HepG2 (cell line): ENCODE measurements around the gene LDB2.

ENCODE experiments used
- CTCF ChIP-seq: sonication (generic); formaldehyde crosslinking; IDR thresholded peaks from 2 replicates; pipeline ENCODE4 v1.5.0; 2020; ENCODE audit warnings: mild to moderate bottlenecking, missing genetic modification reagents, moderate library complexity
- DRAP1 ChIP-seq: IDR thresholded peaks from 2 replicates; pipeline ENCODE4 v1.6.1; 2016; ENCODE audit warnings: missing genetic modification reagents, missing compliant biosample characterization
- HCFC1 ChIP-seq: fragments of 150-350 bp; IDR thresholded peaks from 2 replicates; pipeline ENCODE4 v1.6.1; 2014; ENCODE audit warnings: low read depth, low read length
- MAX ChIP-seq: IDR thresholded peaks from 2 replicates; pipeline ENCODE4 v1.6.1; 2012; ENCODE audit warnings: inconsistent platforms
- MTF1 ChIP-seq: sonication (generic); formaldehyde crosslinking; IDR thresholded peaks from 2 replicates; pipeline ENCODE4 v1.5.0; 2020; ENCODE audit warnings: missing genetic modification reagents
- RELA ChIP-seq: sonication (generic); formaldehyde crosslinking; IDR thresholded peaks from 2 replicates; pipeline ENCODE4 v1.4.0; 2020; ENCODE audit warnings: missing genetic modification reagents
- RFX1 ChIP-seq: fragments of 450-650 bp; IDR thresholded peaks from 2 replicates; pipeline ENCODE4 v1.6.1; 2017
- SALL1 ChIP-seq: sonication (generic); formaldehyde crosslinking; IDR thresholded peaks from 2 replicates; pipeline ENCODE4 v1.8.0; 2022; ENCODE audit warnings: mild to moderate bottlenecking, missing genetic modification reagents
- SETDB1 ChIP-seq: sonication (generic); formaldehyde crosslinking; IDR thresholded peaks from 2 replicates; pipeline ENCODE4 v1.5.1; 2020; ENCODE audit warnings: missing genetic modification reagents, mild to moderate bottlenecking, borderline replicate concordance
- ZBTB2 ChIP-seq: sonication (generic); formaldehyde crosslinking; IDR thresholded peaks from 2 replicates; pipeline ENCODE4 v1.8.0; 2022; ENCODE audit warnings: low read depth, missing genetic modification reagents
- ZNF768 ChIP-seq: sonication (generic); formaldehyde crosslinking; IDR thresholded peaks from 2 replicates; pipeline ENCODE4 v1.4.0; 2020; ENCODE audit warnings: missing genetic modification reagents
- ZNF788 ChIP-seq: sonication (generic); formaldehyde crosslinking; IDR thresholded peaks from 2 replicates; pipeline ENCODE4 v1.5.0; 2020; ENCODE audit warnings: mild to moderate bottlenecking, missing genetic modification reagents, borderline replicate concordance
- TF ChIP-seq, protein P1 (sequence below): IDR thresholded peaks from 2 replicates; pipeline ENCODE4 v1.6.1; 2016; ENCODE audit warnings: mild to moderate bottlenecking, missing biosample characterization, missing genetic modification reagents
- TF ChIP-seq, protein P2 (sequence below): sonication (generic); formaldehyde crosslinking; IDR thresholded peaks from 2 replicates; pipeline ENCODE4 v1.5.0; 2020; ENCODE audit warnings: missing genetic modification reagents

GRCh38 chr4:16676230-16676770, 222.1 kb downstream of the LDB2 start:
- TF ChIP-seq, protein P1, sequence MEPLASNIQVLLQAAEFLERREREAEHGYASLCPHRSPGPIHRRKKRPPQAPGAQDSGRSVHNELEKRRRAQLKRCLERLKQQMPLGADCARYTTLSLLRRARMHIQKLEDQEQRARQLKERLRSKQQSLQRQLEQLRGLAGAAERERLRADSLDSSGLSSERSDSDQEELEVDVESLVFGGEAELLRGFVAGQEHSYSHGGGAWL (CRISPR knock-in tag): no peak
- TF ChIP-seq HCFC1 (no peak), ZBTB2 (CRISPR knock-in tag) (no peak), MAX (no peak), CTCF (no peak), RELA (CRISPR knock-in tag) (no peak), MTF1 (CRISPR knock-in tag) (no peak), ZNF788 (no peak), DRAP1 (CRISPR knock-in tag) (no peak), ZNF768 (CRISPR knock-in tag) (no peak), SALL1 (CRISPR knock-in tag) (no peak), RFX1 (no peak), SETDB1 (CRISPR knock-in tag) (no peak)
- TF ChIP-seq, protein P2, sequence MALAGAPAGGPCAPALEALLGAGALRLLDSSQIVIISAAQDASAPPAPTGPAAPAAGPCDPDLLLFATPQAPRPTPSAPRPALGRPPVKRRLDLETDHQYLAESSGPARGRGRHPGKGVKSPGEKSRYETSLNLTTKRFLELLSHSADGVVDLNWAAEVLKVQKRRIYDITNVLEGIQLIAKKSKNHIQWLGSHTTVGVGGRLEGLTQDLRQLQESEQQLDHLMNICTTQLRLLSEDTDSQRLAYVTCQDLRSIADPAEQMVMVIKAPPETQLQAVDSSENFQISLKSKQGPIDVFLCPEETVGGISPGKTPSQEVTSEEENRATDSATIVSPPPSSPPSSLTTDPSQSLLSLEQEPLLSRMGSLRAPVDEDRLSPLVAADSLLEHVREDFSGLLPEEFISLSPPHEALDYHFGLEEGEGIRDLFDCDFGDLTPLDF (CRISPR knock-in tag): no peak
